GM10266 (cell line): ENCODE measurements around the gene HIPK4.
A peak's percentile ranks its signal among the peaks of the same experiment; 100 is the strongest.

Experiments
- DNase-seq: peaks from one replicate; pipeline ENCODE4 v3.0.0; 2012; ENCODE audit errors: extremely low spot score
- CTCF ChIP-seq: IDR thresholded peaks from 2 replicates; pipeline ENCODE4 v1.5.1; 2012; ENCODE audit warnings: mild to moderate bottlenecking, low read depth; ENCODE audit not compliant: control insufficient read depth, insufficient read depth; ENCODE audit errors: missing control alignments

HIPK4 gene

GRCh38 chr19:40367577-40368434 lies 22.2 kb downstream of the HIPK4 start:
- DNase-seq, result no peak
- no peak for TF ChIP-seq CTCF

GRCh38 chr19:40366697-40367561 lies 23.1 kb downstream of the HIPK4 start:
- no peak for TF ChIP-seq CTCF
- DNase-seq, result no peak

GRCh38 chr19:40365613-40366401 lies 24.2 kb downstream of the HIPK4 start:
- peak; percentile 96 for DNase-seq
- no peak for TF ChIP-seq CTCF

- no peak for DNase-seq
- no peak for TF ChIP-seq CTCF
Observed at GRCh38 chr19:40365010-40365409, 25.0 kb downstream of the HIPK4 start.

- no peak for TF ChIP-seq CTCF
- no peak for DNase-seq
Observed at GRCh38 chr19:40363069-40363468, 26.9 kb downstream of the HIPK4 start.

GRCh38 chr19:40362160-40362559 lies 27.8 kb downstream of the HIPK4 start:
- DNase-seq, result no peak

More at GRCh38 chr19:40362160-40362559, 27.8 kb downstream of the HIPK4 start:
- no peak for TF ChIP-seq CTCF
